Measurements from ENCODE around the gene YOD1. TPM values are rescaled to one million over a fixed set of nuclear protein-coding genes. Genes with fewer than 3 reads are reported as not detected.

Gene YOD1
- total and polyA plus RNA-seq, 2 of the 4 experiments (the other 2 are of a cell fraction): 1.8 to 5.4 TPM

DNA sequence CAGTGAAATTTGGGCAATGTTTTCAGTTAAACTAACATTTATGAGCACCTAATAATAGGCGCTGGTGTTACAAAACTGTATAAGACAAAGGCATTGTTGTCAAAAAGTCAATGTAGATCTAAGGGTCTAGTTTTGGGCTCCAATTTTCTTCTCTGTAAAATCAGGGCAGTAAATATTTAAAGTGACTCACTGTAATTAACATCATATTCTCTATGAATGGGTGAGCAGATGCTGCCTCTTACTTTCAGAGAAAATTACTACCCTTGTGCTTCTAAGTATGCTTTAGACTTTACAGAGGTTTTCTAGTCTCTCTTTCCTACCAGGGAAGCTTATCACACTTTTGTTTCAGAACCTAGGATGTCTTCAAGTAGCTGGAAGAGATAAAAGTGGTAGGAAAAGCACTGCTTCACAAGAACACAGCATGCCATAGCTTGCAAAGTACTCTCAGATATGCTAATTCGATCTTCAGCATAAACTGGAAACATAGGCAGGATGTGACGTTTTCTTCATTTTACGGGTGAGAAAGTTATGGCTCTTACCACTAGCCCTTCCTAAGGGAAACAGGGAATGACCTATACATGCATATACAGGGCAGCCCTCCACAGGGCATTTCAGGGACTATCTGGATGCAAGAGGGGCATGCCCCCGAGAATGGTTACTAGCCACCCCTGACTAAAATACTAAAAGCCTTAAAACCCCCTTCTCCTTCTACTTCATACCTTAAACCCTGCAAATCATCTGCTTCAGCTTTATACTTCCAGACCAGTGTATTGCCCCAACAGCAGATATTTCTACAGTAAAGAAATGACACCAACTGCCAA, 21.1 kb downstream of the YOD1 start:
- H3K9me3 ChIP-seq (ENCODE audit: control insufficient read depth, insufficient read depth, low read length): no peaks in the 10 kb centered on the region
- H3K9ac ChIP-seq (ENCODE audit: low read depth, low read length): no peak overlapping the region
- peaks cover 3% of the 10 kb centered on the region; the same call in 1 of the 2 replicates for H3K4me1 ChIP-seq (ENCODE audit: control insufficient read depth, insufficient read depth, low read length)
- no peak overlapping the region for H2AFZ ChIP-seq (replicated peaks; ENCODE audit: low read length, poor library complexity)
- no TSS peak for BruUV-seq (replicated peaks)
- no peak overlapping the region for H2BK15ac ChIP-seq (ENCODE audit: low read depth, low read length)
- H4K91ac ChIP-seq (ENCODE audit: insufficient read depth, low read depth, low read length): no peak overlapping the region
- H4K20me1 ChIP-seq (ENCODE audit: insufficient read depth, low read length): no peaks in the 10 kb centered on the region
- in situ Hi-C loops (cut with MboI; ENCODE audit: low sequenced_read_pairs) (no loop called here), intact Hi-C loops (cut with micrococcal nuclease) (no loop called here), dilution Hi-C loops (cut with HindIII; ENCODE audit: low sequenced_read_pairs, unreplicated experiment) (no loop called here)
- H3K79me1 ChIP-seq (ENCODE audit: low read depth in 1 of 2, low read length in 2 of 2): no peaks in the 10 kb centered on the region
- ChIA-PET POLR2A (ENCODE audit: unreplicated experiment) (no interaction called here), CTCF (interaction anchor here (2.0 kb wide), 1 partner anchor 20 kb away, joined by 5 read pairs; no protein-coding TSS in a partner anchor)
- H3K4ac ChIP-seq (ENCODE audit: low read depth, low read length): no peak overlapping the region
- 60% methylated on average over 1 of the region's 5 CpGs; no CpG with 5 or more reads in 1 of the 2 experiments for WGBS, 2 experiments (ENCODE audit: extremely low coverage in 2 of 2, insufficient read length in 1 of 2)
- H2AK9ac ChIP-seq (replicated peaks; ENCODE audit: low read depth, low read length, poor library complexity): no peak overlapping the region
- H3K4me3 ChIP-seq (ENCODE audit: insufficient read depth, low read depth, low read length): no peak overlapping the region
- no peak overlapping the region for H4K8ac ChIP-seq (ENCODE audit: low read depth in 2 of 2, low read length in 2 of 2)
- no peak overlapping the region for H2BK20ac ChIP-seq (ENCODE audit: low read depth, low read length)
- no peak overlapping the region for H3K4me2 ChIP-seq (ENCODE audit: low read depth, low read length)
- H3K27me3 ChIP-seq (ENCODE audit: control insufficient read depth, insufficient read depth, low read length): peaks cover 10% of the 10 kb centered on the region
- H3K56ac ChIP-seq (ENCODE audit: extremely low read depth, insufficient read depth, low read length): no peak overlapping the region
- DNase-seq (no peak), ATAC-seq (ENCODE audit: low read depth) (no peak)
- no peaks in the 10 kb centered on the region for H3K36me3 ChIP-seq (ENCODE audit: control insufficient read depth, insufficient read depth, low read length)
- H3K18ac ChIP-seq (ENCODE audit: low read depth, low read length): no peak overlapping the region
- H3K23ac ChIP-seq (ENCODE audit: low read depth, low read length): no peak overlapping the region
- no peak overlapping the region for H3K14ac ChIP-seq (replicated peaks; ENCODE audit: low read depth, low read length)
- no peak overlapping the region for H2BK120ac ChIP-seq (ENCODE audit: low read depth, low read length)
- no peak overlapping the region for H2BK5ac ChIP-seq (ENCODE audit: low read depth, low read length, poor library complexity, severe bottlenecking)
- no peak overlapping the region for H3K27ac ChIP-seq (ENCODE audit: insufficient read depth, low read length)
- H3K9me1 ChIP-seq (ENCODE audit: insufficient read depth, low read length): peaks cover 4% of the 10 kb centered on the region; the same call in 1 of the 2 replicates
- H2AK5ac ChIP-seq (ENCODE audit: low read depth, low read length): no peak overlapping the region
- H4K5ac ChIP-seq (ENCODE audit: low read depth, low read length): no peak overlapping the region
- TF ChIP-seq POLR2A (IDR thresholded peaks at IDR 0.05; ENCODE audit: low read depth, low read length): no peak
- TF ChIP-seq RFX5 (IDR thresholded peaks at IDR 0.05; ENCODE audit: low read depth, low read length): no peak
- TF ChIP-seq CTCF (conservative IDR thresholded peaks at IDR 0.05; ENCODE audit: low read depth, low read length): no peak
- TF ChIP-seq SMC3 (IDR thresholded peaks at IDR 0.05; ENCODE audit: low read depth, low read length): no peak
- no peak for TF ChIP-seq MAZ (IDR thresholded peaks at IDR 0.05; ENCODE audit: borderline replicate concordance, low read depth, low read length)
- TF ChIP-seq RCOR1 (IDR thresholded peaks at IDR 0.05; ENCODE audit: insufficient replicate concordance, low read length): no peak
- no peak for TF ChIP-seq CEBPB (IDR thresholded peaks at IDR 0.05; ENCODE audit: low read depth, low read length)
- TF ChIP-seq FOS (IDR thresholded peaks at IDR 0.05; ENCODE audit: low read depth, low read length): no peak
- TF ChIP-seq BHLHE40 (IDR thresholded peaks at IDR 0.05; ENCODE audit: low read depth, low read length): no peak
- TF ChIP-seq USF2 (IDR thresholded peaks at IDR 0.05; ENCODE audit: low read depth, low read length): no peak
- TF ChIP-seq ELK1 (IDR thresholded peaks at IDR 0.05; ENCODE audit: borderline replicate concordance, low read depth, low read length): no peak
- TF ChIP-seq NFE2L2 (IDR thresholded peaks at IDR 0.05; ENCODE audit: low read depth, low read length): no peak
- TF ChIP-seq CHD1 (IDR thresholded peaks at IDR 0.05; ENCODE audit: low read depth, low read length): no peak
- no peak for TF ChIP-seq MAFK (IDR thresholded peaks at IDR 0.05; ENCODE audit: low read depth, low read length)
- TF ChIP-seq MXI1 (IDR thresholded peaks at IDR 0.05; ENCODE audit: borderline replicate concordance, low read depth, low read length): no peak

All from IMR-90 (cell line).